ENCODE data around the gene SLCO3A1. TPM values are rescaled to one million over a fixed set of nuclear protein-coding genes. Genes with fewer than 3 reads are reported as not detected.

The SLCO3A1 gene
- total and polyA plus RNA-seq, 2 of the 8 experiments (the other 6 are each of a cell fraction or from before 2014, with no cell fraction given), result 15.1 to 20.4 TPM

GRCh38 chr15:91887921-91888373 lies 34.4 kb downstream of the SLCO3A1 start (continued):
- TF ChIP-seq CHD7 (IDR thresholded peaks at IDR 0.05; ENCODE audit: insufficient replicate concordance, low read length), result no peak
- TF ChIP-seq SP2 (IDR thresholded peaks at IDR 0.05; ENCODE audit: low read length), result no peak
- no peak for TF ChIP-seq HDAC2 (IDR thresholded peaks at IDR 0.05; ENCODE audit: borderline replicate concordance in 1 of 2, low read depth in 2 of 2, low read length in 2 of 2)
- no peak for TF ChIP-seq MAFK (IDR thresholded peaks at IDR 0.05; ENCODE audit: low read depth, low read length)
- TF ChIP-seq CBX8 (IDR thresholded peaks at IDR 0.05; ENCODE audit: borderline replicate concordance, low read depth, low read length), result no peak
- TF ChIP-seq, protein P1, sequence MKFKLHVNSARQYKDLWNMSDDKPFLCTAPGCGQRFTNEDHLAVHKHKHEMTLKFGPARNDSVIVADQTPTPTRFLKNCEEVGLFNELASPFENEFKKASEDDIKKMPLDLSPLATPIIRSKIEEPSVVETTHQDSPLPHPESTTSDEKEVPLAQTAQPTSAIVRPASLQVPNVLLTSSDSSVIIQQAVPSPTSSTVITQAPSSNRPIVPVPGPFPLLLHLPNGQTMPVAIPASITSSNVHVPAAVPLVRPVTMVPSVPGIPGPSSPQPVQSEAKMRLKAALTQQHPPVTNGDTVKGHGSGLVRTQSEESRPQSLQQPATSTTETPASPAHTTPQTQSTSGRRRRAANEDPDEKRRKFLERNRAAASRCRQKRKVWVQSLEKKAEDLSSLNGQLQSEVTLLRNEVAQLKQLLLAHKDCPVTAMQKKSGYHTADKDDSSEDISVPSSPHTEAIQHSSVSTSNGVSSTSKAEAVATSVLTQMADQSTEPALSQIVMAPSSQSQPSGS (IDR thresholded peaks at IDR 0.05; ENCODE audit: low read length), result no peak
- no peak for TF ChIP-seq BACH1 (IDR thresholded peaks at IDR 0.05; ENCODE audit: low read length)
- no peak for TF ChIP-seq SP4 (IDR thresholded peaks at IDR 0.05; ENCODE audit: low read length)
- no peak for TF ChIP-seq EZH2 (IDR thresholded peaks at IDR 0.05; ENCODE audit: low read depth, low read length, severe bottlenecking)
- TF ChIP-seq GABPA (IDR thresholded peaks at IDR 0.05; ENCODE audit: borderline replicate concordance, insufficient read depth, low read length), result no peak
